ENCODE results near the gene SLC30A3.

SLC30A3 gene

DNA sequence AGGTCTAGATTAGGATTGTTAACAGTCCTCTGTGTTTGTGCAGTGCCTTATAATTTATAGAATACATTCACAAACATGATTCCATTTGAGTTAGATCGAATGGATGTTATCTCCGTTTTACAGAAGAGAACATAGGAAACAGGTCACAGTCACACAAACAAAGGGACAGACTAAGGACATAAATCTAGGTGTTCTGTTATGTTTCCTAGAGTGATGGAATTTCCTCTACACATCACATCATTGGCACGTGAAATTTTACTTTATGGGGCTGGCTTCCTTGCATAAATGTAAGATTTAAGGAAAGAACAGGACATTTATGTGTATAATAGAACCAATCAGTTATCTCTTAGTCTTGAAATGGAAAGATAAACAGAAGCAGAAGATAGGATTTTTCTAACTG is 25.8 kb upstream of the SLC30A3 start:
- DNase-seq (ENCODE audit: low read depth) = no peak
- H3K4me3 ChIP-seq (ENCODE audit: control insufficient read depth, low read depth, low read length) = no peak overlapping the region
- TF ChIP-seq, protein P1, sequence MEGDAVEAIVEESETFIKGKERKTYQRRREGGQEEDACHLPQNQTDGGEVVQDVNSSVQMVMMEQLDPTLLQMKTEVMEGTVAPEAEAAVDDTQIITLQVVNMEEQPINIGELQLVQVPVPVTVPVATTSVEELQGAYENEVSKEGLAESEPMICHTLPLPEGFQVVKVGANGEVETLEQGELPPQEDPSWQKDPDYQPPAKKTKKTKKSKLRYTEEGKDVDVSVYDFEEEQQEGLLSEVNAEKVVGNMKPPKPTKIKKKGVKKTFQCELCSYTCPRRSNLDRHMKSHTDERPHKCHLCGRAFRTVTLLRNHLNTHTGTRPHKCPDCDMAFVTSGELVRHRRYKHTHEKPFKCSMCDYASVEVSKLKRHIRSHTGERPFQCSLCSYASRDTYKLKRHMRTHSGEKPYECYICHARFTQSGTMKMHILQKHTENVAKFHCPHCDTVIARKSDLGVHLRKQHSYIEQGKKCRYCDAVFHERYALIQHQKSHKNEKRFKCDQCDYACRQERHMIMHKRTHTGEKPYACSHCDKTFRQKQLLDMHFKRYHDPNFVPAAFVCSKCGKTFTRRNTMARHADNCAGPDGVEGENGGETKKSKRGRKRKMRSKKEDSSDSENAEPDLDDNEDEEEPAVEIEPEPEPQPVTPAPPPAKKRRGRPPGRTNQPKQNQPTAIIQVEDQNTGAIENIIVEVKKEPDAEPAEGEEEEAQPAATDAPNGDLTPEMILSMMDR (IDR thresholded peaks at IDR 0.05; ENCODE audit: control insufficient read depth, insufficient read depth, low read depth, low read length, missing control alignments) = no peak

DNA sequence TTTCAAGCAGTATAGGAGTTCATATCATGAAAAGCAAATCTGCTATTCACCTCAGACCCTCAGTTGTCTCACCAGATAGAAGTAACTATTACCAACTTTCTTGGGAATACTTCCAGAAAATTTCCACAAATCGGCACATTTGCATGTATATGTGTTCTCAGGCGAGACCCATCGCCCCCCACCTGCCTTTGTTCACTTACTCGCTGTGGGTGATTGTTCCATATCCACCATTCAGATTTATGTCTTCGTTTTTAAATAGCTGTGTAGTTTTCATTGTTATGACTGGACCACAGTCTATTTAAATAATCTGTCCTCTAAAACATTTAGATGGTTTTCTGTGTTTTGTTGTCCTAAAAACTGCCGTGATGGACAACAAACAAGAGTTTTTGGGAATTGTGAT is 22.6 kb upstream of the SLC30A3 start:
- DNase-seq (ENCODE audit: low read depth) = no peak
- TF ChIP-seq, protein P1 (IDR thresholded peaks at IDR 0.05; ENCODE audit: control insufficient read depth, insufficient read depth, low read depth, low read length, missing control alignments) = no peak
- no peak overlapping the region for H3K4me3 ChIP-seq (ENCODE audit: control insufficient read depth, low read depth, low read length)

DNA sequence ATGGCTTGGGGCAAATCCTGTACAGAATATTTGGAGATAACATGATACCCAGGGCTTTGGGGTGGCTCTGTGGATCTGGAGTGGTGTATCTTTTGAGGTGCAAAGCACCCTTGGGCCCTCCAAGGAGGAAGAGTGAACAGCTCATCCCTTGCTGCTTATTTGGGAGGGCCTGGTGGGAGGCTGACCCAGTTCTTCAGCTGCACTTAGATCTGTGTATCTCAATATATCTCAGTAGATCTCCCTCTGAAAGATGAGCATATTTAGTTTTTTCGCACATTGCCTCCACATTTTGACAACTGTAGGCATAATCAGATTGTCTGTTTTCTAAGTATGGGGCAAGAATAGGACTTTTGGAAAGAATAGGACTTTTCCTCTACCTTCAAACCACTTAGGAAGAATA is 22.1 kb upstream of the SLC30A3 start:
- H3K4me3 ChIP-seq (ENCODE audit: control insufficient read depth, low read depth, low read length) = no peak overlapping the region
- TF ChIP-seq, protein P1 (IDR thresholded peaks at IDR 0.05; ENCODE audit: control insufficient read depth, insufficient read depth, low read depth, low read length, missing control alignments) = no peak
- no peak for DNase-seq (ENCODE audit: low read depth)

DNA sequence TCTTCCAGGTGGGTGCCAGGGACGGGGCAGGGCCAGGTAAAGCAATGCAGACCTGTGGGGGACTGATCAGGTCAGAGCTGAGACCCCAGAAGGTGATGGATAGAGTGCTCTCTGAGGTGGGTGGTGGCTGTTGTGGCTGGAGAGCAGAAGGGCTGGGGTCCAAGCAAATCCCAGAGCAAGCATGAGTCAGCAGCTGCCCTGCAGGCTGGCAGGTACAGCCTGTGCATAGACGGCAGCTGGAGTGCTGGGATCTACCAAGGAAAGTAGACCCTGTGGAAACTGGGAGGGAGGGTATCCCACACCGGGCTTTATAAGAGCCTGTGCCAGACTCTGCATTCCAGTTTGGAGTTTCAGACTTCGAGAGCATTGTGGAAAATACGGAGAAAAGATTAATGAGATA is 20.0 kb upstream of the SLC30A3 start:
- H3K4me3 ChIP-seq (ENCODE audit: control insufficient read depth, low read depth, low read length) = no peak overlapping the region
- DNase-seq (ENCODE audit: low read depth) = no peak
- TF ChIP-seq, protein P1 (IDR thresholded peaks at IDR 0.05; ENCODE audit: control insufficient read depth, insufficient read depth, low read depth, low read length, missing control alignments) = no peak

DNA sequence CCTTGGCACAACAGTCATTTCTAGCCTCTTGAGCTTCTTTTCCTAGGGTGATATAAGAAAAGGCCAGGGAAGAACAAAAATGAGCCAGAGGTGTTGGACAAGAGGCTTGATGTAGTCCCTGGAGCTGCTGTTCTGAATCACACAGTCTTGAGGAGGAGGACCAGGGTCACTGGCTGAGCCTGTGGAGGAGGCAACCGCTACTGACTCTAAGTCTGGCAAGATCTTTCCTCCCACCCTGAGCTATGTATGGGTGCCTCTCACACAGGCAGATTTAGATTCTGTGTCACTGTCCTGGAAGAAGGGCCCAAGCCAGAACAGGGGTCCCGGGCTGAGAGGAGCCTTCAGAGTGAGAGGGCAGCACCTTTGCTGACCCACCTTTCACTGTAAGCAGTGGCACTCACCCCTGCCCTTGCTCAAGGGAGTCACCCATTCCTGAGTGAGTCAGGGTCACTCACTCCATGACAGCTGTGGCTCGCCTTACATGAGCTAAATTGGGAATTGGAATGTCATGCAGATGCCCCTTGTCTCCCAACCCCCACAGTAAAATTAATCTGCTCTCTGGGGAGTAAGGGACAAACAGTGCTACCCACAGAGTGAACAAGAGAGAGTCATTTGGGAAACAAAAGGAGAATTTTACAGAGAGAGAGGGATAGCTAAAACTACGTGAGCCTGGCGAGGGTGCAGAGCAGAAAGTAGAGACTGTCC is 19.2 kb upstream of the SLC30A3 start, which contains the start of gene TRIM54:
Gene TRIM54, plus strand, starts transcription at position 575 of the 705 bp plus-strand sequence. CDS start 303 bp downstream, outside the sequence.
- no peak within 1 kb of the TSS for H3K4me3 ChIP-seq (ENCODE audit: control insufficient read depth, low read depth, low read length)

DNA sequence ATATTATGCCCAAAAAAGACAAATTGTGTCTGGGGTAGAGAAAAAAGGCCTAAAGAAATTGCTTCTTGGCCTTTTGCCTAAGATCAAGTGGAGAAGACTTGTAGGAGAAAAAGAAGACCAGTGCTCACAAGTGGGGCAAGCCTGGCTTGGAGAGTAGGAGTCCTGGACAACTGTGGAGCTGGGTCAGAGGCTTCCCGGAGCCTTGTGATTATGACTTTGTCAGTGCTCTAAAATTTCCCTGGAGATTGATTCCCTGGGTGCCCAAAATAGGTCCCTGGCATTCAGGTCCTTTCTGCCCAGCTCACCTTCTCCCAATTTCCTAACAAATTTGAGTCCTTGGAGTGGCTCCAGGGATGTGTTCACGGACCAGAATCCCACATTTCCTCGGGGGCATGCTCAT is 18.6 kb upstream of the SLC30A3 start:
- DNase-seq (ENCODE audit: low read depth) = no peak
- TF ChIP-seq, protein P1 (IDR thresholded peaks at IDR 0.05; ENCODE audit: control insufficient read depth, insufficient read depth, low read depth, low read length, missing control alignments) = no peak
- no peak overlapping the region for H3K4me3 ChIP-seq (ENCODE audit: control insufficient read depth, low read depth, low read length)

More for the DNA sequence above, 19.2 kb upstream of the SLC30A3 start, which contains the start of gene TRIM54:
- TF ChIP-seq, protein P1 (IDR thresholded peaks at IDR 0.05; ENCODE audit: control insufficient read depth, insufficient read depth, low read depth, low read length, missing control alignments) = no peak
- no peak for DNase-seq (ENCODE audit: low read depth)
